ENCODE data around the gene TNFRSF4. TPM values are rescaled to one million over a fixed set of nuclear protein-coding genes. Genes with fewer than 3 reads are reported as not detected.

The TNFRSF4 gene
- total RNA-seq, 1 donor: 0.43 TPM

GRCh38 chr1:1218524-1219200 is 4.7 kb upstream of the TNFRSF4 start:
- TF ChIP-seq, protein P1, sequence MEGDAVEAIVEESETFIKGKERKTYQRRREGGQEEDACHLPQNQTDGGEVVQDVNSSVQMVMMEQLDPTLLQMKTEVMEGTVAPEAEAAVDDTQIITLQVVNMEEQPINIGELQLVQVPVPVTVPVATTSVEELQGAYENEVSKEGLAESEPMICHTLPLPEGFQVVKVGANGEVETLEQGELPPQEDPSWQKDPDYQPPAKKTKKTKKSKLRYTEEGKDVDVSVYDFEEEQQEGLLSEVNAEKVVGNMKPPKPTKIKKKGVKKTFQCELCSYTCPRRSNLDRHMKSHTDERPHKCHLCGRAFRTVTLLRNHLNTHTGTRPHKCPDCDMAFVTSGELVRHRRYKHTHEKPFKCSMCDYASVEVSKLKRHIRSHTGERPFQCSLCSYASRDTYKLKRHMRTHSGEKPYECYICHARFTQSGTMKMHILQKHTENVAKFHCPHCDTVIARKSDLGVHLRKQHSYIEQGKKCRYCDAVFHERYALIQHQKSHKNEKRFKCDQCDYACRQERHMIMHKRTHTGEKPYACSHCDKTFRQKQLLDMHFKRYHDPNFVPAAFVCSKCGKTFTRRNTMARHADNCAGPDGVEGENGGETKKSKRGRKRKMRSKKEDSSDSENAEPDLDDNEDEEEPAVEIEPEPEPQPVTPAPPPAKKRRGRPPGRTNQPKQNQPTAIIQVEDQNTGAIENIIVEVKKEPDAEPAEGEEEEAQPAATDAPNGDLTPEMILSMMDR (IDR thresholded peaks at IDR 0.05; ENCODE audit: insufficient read depth, low read depth, low read length): no peak
- H3K4me3 ChIP-seq (ENCODE audit: low read depth, low read length): no peak overlapping the region
- no peak for DNase-seq (ENCODE audit: low read depth)

DNA sequence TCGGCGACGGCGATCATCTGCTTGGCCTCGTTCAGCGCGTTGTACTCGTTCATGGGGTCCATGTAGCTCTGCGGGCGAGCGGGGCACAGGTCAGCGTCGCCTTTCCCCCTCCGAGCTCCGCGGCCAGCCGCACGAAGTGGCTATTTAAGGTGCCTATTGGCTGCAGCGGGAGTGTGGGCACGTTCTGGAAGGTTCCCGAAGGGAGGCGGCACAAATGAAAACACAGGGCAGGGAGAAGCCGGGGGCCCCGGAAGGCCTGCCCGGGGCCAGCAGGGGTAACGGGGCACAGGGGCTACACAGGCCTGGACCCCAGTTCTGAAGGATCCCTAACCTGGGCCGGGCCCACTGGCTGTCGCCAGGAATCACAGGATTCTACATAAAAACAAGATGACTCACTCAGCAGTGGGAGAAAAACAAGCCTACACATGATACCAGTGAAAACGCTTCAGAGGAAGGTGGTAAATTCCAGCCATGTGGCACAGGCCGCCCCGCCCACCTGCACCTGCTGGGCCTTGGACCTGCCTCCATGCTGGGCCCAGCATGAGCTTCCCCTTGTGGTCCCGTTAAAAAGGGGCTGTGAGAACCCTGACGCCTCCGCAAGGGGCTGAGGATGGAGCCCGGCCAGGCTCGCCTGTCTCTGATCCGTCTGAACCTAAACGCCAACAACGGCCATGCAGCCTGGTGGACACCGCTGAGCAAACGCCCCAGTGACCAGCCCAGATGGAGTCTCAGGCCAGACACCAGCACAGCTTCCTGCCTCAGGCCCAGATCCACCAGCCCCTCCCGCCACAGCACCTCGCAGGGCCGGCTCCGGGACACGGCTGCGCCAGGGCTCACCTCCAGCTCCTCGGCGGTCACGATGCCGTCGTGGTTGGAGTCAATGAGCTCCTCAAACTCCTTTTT is 3.9 kb upstream of the TNFRSF4 start:
- DNase-seq (ENCODE audit: low read depth): peak; percentile 14
- H3K4me3 ChIP-seq (ENCODE audit: low read depth, low read length): no peak overlapping the region
- TF ChIP-seq, protein P1 (IDR thresholded peaks at IDR 0.05; ENCODE audit: insufficient read depth, low read depth, low read length): no peak

DNA sequence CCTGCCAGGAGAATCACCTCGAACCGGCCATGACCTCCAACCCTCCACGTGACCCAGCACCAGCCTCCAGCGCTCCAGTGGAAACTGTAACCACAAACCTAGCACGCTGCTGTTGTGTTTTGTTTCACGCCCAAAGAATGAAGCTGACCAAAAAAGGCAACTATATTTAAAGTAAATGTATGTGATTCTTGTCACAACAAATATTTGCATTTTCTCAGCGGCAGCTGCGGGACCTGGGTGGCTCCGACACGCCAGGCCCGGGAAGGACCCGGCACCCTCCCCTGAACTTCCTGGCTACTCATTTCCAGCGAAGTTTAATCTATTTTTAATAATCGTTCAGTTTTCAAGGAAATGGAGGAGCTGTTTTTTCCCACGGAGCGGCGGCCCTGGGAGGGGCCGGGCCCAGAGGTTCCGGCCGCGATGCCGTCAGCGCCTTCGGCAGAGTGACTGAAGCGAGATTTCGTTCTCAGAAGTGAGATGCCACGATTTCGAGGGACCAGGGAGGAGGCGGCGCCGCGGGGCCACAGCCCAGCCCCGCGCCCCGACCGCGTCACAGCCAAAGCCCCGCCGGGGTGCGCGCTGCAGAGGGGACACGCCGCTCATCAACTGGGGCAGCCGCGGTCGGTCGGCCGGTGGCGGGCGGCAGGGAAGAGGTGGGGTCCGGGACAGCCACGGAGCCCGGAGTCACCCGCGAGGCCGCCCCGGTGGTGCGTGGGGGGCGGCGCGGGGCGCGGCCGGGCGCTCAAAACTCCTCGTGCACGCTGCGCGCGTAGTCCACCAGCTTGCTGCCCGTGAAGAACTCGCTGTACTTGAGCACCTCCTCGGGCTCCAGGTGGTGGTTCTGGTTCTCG is 3.0 kb upstream of the TNFRSF4 start:
- H3K4me3 ChIP-seq (ENCODE audit: low read depth, low read length): no peak overlapping the region
- DNase-seq (ENCODE audit: low read depth): no peak
- TF ChIP-seq, protein P1 (IDR thresholded peaks at IDR 0.05; ENCODE audit: insufficient read depth, low read depth, low read length): no peak

DNA sequence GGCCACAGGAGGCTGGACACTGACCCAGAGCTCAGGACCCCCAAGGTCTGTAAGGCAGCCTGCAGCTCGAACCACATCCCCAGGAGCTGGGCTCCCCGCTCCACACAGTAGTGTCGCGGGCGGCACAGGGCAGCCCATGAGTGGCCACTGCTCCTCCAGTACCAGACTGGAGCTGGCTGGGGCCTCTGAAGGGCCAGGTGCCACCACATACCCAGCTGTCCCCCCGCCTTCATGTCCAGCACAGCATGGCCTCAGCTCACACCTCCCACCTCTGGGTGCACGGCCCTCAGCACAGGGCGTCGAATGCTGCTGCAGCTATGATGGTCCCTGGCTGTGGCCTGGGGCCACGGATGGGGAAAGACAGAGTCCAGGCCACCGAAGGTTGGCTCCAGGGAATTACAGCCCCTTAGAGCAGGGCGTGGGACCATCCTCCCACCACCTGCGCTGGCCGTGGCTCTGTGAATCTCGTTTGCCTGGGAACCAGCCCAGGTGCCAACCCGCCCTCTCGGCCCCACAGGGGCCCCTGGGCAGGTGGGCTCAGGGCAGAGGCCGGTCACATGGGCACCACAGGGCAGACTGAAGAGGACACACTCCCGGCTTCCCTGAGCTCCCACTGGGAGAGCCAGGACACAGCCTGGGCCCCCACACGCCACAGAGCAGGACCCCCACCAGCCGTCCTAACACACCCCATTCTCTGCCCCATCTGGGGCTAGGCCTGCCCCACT is 2.1 kb upstream of the TNFRSF4 start:
- H3K4me3 ChIP-seq (ENCODE audit: low read depth, low read length): no peak overlapping the region
- TF ChIP-seq, protein P1 (IDR thresholded peaks at IDR 0.05; ENCODE audit: insufficient read depth, low read depth, low read length): no peak
- DNase-seq (ENCODE audit: low read depth): no peak

DNA sequence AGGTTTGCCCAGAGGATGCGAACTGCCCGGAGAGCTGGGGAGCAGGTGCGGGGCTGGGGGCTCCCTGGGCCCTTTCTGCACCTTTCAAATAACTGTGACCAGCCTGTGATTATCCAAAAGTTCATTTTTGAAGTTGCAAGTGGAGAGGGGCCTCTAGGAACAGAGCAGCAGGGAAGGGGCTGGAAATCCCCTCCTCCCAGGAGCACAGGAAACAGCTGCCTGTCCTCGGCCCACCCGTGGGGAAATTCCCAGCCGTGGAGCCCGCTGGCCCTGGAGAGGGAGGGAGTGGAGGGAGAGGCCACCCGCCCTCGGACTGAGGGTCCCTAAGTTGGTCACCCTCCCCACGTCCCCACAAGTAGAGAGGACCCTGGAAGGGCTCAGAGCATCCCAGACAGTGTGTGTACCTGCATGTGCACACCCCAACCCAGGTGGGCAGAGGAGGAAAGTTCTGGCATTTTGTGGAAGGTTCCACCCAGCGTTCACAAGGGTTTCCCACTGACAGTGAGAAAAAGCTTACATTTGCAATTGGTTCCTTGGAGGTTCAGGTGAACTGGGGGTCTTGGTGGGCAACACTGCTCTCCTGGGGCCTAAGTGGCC is 1.2 kb upstream of the TNFRSF4 start:
- TF ChIP-seq, protein P1 (IDR thresholded peaks at IDR 0.05; ENCODE audit: insufficient read depth, low read depth, low read length): no peak
- H3K4me3 ChIP-seq (ENCODE audit: low read depth, low read length): no peak overlapping the region
- DNase-seq (ENCODE audit: low read depth): no peak
